ENCODE data around the gene CHML.

CHML gene

GRCh38 chr1:241615043-241615974, 24.9 kb downstream of the CHML start:
- DNase-seq: no peak

DNA sequence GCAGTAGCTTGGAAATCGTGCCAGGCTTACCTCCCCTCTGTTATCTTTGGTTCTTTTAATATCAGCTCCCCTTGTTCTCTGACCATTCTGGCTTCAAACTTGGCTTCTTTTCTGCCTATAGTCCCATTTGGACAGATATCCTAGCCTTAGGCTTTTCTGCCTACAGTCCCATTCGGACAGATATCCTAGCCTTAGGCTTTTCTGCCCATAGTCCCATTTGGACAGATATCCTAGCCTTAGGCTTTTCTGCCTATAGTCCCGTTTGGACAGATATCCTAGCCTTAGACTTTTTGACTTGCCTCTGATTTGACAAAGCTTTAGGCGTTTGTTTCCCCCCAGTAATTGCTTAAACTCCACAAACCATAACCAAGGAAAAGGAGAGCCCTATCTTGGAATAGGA, 25.6 kb downstream of the CHML start:
- no peak for DNase-seq

GRCh38 chr1:241614144-241614543, 26.0 kb downstream of the CHML start:
- no peak for DNase-seq

- no peak for DNase-seq
Measured at GRCh38 chr1:241612533-241613477, 27.4 kb downstream of the CHML start.

- no peak for DNase-seq
Measured at GRCh38 chr1:241611736-241612135, 28.4 kb downstream of the CHML start.

GRCh38 chr1:241611063-241611462, 29.1 kb downstream of the CHML start:
- no peak for DNase-seq

DNA sequence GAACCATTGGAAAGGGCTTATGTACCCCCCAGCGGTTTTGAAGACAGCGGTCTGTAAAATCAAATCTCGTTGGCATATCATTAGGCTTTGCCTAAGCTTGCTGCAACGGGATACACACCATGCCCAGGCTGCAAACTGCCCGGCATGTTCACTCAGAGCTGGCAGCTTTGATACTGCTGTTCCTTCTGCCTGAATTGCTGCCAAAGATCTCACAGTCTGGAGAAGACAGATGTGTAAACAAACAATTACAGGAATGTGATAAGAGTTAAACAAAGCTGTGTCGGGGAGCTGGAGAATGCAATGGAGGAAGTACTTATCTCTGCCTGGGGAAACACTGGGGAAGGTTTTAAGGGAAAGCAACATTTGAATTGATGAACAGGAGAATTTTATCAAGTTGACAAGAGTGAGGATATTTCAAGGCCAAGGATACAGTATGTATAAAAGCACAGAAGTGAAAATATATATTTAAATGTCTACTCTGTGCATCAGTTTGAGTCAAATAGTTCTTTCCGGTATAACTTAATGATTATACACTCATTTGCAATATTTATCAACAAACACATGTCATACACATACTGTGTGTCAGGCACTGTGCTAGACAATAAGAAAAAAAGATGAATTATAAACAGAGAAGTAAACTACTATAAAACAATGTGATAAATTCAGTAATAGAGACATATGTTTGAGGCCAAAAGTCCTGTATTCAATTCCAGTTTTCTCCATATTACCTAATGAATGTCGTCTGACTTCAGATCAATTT, 29.9 kb downstream of the CHML start:
- DNase-seq: no peak

DNA sequence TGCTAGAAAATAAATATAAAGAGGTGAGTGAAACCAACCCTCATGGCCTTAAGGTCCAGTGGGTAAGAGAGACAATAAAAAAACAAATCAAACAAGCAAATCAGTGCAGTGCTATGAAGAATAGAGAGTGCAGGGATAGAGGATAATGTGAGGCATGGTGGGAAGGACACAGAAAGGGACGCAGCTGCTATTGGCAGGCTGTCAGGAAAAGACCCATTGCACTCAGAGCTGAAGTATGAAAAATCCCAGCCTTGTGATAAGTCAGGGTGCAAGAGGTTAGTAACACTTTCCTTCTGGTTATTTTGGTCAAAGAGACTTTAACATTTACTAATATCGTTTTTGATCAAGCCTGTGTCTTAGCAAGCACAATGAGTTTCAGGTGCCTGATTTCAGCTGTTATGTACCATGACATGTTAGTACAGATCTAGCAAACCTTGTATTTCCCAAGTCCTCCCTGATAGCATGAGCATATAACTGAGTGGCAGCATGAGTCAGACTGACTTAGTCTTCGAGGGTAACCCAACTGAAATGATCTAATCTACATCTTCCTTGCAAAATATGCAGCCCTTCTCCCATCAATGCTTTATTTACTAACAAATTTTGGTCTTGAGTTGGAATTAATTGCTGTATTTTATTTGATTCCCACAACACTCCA, 31.7 kb downstream of the CHML start:
- DNase-seq: no peak

DNA sequence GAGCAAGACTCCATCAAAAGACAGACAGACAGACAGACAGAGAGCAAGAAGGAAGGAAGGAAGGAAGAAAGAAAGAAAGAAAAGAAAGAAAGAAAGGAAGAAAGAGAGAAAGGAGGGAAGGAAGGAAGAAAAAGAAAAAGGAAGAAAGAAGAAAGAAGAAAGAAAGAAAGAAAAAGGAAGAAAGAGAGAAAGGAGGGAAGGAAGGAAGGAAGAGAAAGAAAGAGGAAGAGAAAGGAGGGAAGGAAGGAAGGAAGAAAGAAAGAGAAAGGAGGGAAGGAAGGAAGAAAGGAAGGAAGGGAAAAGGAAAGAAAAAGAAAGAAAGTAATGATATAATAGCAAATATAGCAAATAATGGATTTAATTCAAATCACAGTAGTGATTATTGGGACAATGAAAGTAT, 32.7 kb downstream of the CHML start:
- no peak for DNase-seq

DNA sequence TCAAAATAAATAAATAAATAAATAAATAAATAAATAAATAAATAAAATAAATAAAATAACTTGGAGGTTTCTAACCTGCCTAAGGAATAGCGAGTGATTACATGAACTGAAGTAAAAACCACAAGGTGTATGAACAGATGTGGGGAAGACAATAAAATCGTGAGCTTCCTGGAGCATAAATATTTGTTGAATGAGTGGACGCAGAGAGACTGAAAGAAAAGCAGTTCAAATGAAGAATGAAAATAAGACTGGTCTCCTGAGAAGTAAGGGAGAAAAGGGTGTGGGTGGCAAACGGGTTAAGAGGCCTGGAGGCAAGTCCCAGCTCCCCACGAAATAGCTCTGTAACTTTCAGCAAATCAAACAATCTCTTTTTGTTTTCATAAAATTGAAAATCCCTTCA, 33.6 kb downstream of the CHML start:
- DNase-seq: no peak

DNA sequence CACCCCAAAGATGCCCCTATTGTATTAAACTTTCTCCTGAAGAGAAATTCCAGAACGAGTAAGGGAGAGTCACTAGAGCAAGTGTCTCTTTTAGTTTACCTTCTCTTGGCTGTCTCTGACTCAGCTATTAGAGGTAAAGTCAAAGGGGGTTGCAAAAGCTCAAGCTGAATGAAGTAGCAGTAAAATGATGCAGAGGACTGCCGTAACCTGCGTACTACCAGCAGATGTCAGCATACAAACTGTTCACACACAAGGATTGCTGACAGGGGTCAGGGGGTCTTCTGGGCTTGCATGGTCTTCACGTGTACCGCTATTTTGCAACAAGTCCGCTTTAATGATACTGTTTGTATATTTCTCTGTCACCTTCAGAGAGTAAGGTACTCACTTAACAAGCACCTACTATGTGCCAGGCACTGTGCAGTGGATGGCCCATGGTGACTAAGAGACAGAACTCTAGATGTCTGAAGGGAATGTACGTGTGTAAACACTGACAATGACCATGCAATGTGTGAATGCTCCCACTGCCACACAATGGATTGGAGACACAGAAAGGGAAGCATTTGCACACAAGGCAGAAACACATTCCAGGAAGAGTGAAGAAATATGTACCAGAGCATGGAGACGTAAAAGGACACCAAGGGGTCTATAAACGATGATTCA, 34.9 kb downstream of the CHML start:
- DNase-seq: no peak

GRCh38 chr1:241603731-241604245, 36.4 kb downstream of the CHML start:
- no peak for DNase-seq

- DNase-seq: no peak
Measured at GRCh38 chr1:241600496-241600901, 39.7 kb downstream of the CHML start.

DNA sequence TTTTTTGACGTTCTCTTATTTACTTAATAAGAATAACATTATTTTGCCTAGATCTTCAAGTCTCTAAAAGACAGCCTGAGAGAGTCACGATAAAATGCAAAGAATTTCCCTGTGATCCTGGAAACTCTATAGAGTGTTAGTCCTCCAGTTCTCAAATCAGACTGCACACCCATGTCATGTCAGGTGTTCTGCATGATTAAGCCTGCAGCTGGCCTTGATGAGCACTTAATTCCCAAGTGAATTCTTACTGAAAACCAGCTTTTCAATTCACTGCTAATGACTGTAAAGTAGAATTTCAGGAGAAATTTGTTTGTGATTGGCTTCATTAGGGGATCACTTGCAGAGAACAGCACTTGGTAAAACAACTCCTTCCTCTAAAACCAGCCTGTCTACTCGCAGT, 41.9 kb downstream of the CHML start:
- no peak for DNase-seq

DNA sequence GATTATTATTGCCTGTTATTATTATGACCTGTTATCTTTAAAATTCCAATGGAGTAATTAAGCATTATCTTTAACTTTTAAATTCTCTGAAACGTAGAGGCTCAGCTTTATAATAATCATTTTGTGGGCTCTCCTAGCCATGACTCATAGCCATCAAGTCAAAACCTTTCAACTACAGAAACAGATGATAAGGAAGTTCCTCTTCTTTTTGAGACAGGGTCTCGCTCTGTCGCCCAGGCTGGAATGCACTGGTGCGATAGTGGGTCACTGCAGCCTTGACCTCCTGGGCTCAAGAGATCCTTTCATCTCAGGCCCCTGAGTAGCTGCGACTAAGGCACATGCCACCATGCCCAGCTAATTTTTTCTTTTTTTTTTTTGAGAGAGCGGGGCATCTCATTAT, 43.5 kb downstream of the CHML start:
- DNase-seq: no peak

- no peak for DNase-seq
Measured at GRCh38 chr1:241593186-241593585, 47.0 kb downstream of the CHML start.

DNA sequence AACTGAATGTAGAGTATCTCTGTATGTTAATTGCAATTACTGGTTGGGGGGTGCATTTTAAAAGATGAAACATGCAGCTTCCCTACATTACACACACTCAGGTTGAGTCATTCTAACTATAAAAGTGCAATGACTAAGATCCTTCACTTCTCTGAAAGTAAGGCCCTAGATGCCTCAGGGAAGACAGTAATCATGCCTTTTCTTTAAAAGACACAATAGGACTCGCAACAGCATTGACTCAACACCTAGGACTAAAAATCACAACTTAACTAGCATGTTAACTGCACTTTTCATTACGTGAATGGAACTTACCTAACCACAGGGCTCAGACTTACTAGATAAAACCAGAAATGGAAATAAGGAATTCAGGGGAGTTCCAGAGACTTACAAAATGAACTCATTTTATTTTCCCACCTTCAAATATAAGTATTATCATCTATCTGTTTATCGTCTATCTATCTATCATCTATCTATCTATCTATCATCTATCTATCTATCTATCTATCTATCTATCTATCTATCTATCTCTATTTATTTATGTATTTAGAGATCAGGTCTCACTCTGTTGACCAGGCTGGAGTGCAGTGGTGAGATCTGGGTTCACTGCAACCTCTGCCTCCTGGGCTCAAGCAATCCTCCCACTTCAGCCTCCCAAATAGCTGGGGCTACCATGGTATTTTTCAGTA, 47.8 kb downstream of the CHML start:
- no peak for DNase-seq

GRCh38 chr1:241591736-241592135, 48.4 kb downstream of the CHML start:
- DNase-seq: no peak

DNA sequence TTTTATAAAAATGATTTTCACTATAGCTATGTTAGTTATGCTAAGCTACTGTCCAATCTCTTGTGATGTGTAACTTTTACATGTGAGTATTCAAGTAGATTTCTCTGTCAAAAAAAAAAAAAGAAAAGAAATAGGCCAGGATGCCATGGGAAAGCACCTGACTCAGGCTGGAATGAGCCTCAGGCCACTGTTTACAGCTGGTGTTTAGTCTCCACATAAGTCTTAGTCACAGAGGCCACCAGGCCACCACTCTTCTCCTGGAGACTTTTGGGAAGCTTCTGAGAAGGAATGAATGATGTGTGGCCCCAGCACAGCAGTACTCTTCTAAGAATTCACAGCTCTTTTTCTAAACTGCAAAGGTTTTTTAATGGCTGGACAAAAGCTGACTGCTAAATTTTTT, 48.9 kb downstream of the CHML start:
- DNase-seq: no peak

DNA sequence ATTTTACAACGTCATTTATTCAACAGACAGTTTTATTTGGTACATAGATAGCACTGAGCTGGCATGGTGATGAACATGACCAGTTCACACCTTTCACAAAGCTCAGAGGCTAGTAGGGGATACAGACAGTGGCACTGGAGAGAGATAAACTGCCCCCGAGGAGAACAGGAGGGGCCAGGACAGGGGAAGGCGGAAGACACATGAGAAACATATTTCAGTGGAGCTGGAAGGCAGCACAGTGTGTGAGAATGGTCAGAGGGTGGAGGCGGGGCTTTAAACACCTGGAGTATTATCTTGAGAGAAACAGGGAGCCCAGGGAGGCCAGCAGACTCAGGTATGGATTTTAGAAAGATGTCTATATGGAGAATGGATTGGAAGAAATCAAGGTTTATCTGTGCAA, 49.5 kb downstream of the CHML start:
- DNase-seq: no peak

Measured in activated CD4-positive, alpha-beta T cell treated with anti-CD3 and anti-CD28 coated beads, Interleukin-2, amount 50 U/mL, for 1 hour (primary cell).